ENCODE results near the gene TTLL7. TPM values are rescaled to one million over a fixed set of nuclear protein-coding genes. Genes with fewer than 3 reads are reported as not detected.

The TTLL7 gene
- total RNA-seq, 1 donor from 2014 or later: 117 TPM

GRCh38 chr1:83929184-83929583 lies 69.7 kb downstream of the TTLL7 start:
- TF ChIP-seq, protein P1, sequence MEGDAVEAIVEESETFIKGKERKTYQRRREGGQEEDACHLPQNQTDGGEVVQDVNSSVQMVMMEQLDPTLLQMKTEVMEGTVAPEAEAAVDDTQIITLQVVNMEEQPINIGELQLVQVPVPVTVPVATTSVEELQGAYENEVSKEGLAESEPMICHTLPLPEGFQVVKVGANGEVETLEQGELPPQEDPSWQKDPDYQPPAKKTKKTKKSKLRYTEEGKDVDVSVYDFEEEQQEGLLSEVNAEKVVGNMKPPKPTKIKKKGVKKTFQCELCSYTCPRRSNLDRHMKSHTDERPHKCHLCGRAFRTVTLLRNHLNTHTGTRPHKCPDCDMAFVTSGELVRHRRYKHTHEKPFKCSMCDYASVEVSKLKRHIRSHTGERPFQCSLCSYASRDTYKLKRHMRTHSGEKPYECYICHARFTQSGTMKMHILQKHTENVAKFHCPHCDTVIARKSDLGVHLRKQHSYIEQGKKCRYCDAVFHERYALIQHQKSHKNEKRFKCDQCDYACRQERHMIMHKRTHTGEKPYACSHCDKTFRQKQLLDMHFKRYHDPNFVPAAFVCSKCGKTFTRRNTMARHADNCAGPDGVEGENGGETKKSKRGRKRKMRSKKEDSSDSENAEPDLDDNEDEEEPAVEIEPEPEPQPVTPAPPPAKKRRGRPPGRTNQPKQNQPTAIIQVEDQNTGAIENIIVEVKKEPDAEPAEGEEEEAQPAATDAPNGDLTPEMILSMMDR (IDR thresholded peaks at IDR 0.05; ENCODE audit: unreplicated experiment): no peak
- no peak overlapping the region for H3K4me3 Mint-ChIP-seq (ENCODE audit: low read depth)
- H3K27ac Mint-ChIP-seq: no peak overlapping the region
- H3K27me3 Mint-ChIP-seq: no peaks in the 10 kb centered on the region
- H3K9me3 Mint-ChIP-seq (ENCODE audit: low read depth): no peaks in the 10 kb centered on the region
- DNase-seq (ENCODE audit: low spot score, unreplicated experiment): no peak
- H3K36me3 Mint-ChIP-seq (ENCODE audit: insufficient read depth): peaks cover 18% of the 10 kb centered on the region
- peaks cover 24% of the 10 kb centered on the region for H3K4me1 Mint-ChIP-seq (ENCODE audit: low read depth)

DNA sequence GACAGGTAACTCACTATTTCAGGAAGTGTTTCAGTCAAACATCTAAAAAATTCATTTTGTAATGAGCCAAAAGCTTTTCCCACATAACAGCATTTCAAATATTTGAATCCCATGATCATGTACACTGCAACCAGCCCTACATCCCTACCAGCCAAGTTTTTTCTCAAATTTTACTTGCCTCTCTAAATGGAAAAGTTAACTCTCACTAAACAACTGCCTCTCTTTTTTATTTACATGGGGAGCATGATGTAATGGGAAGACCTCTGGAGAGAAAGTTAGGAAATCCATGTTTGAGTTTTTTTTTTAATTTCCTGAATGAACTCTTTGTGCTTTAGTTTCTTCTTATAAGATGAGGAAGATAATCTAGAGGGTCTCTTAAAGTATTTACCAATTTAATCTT lies 70.5 kb downstream of the TTLL7 start:
- H3K9me3 Mint-ChIP-seq (ENCODE audit: low read depth): no peaks in the 10 kb centered on the region

DNA sequence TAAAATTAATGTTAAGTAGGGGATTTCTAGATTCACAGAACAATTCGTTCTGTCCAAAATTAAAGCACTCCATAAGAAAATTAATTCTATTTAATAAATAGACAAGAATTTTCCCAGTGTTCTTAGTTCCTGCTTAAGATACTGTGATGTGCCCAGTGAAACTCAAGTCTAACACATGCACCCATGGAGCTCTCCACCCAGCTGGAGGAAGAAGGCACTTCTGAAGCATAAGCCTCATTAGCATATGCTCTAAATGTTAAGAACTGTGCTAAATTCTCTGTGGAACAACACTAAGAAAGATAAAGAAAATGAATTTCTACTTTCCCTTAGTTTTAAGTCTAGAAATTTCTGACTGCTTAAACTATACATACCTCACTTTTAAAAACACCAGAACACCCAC lies 71.2 kb downstream of the TTLL7 start:
- H3K27me3 Mint-ChIP-seq: no peaks in the 10 kb centered on the region
- DNase-seq (ENCODE audit: low spot score, unreplicated experiment): no peak
- H3K27ac Mint-ChIP-seq: no peak overlapping the region
- peaks cover 20% of the 10 kb centered on the region for H3K4me1 Mint-ChIP-seq (ENCODE audit: low read depth)
- TF ChIP-seq, protein P1 (IDR thresholded peaks at IDR 0.05; ENCODE audit: unreplicated experiment): no peak
- no peaks in the 10 kb centered on the region for H3K9me3 Mint-ChIP-seq (ENCODE audit: low read depth)
- peaks cover 18% of the 10 kb centered on the region for H3K36me3 Mint-ChIP-seq (ENCODE audit: insufficient read depth)
- no peak overlapping the region for H3K4me3 Mint-ChIP-seq (ENCODE audit: low read depth)

More for the DNA sequence above, 70.5 kb downstream of the TTLL7 start:
- Mint-ChIP-seq H3K36me3 (ENCODE audit: insufficient read depth) (peaks cover 20% of the 10 kb centered on the region), H3K4me1 (ENCODE audit: low read depth) (peaks cover 20% of the 10 kb centered on the region), H3K4me3 (ENCODE audit: low read depth) (no peak overlapping the region), H3K27me3 (no peaks in the 10 kb centered on the region), H3K27ac (peak overlapping the region; percentile 71)
- TF ChIP-seq, protein P1 (IDR thresholded peaks at IDR 0.05; ENCODE audit: unreplicated experiment): no peak
- no peak for DNase-seq (ENCODE audit: low spot score, unreplicated experiment)

- peaks cover 19% of the 10 kb centered on the region for H3K36me3 Mint-ChIP-seq (ENCODE audit: insufficient read depth)
- no peak for DNase-seq (ENCODE audit: low spot score, unreplicated experiment)
- no peak overlapping the region for H3K4me3 Mint-ChIP-seq (ENCODE audit: low read depth)
- no peak overlapping the region for H3K27ac Mint-ChIP-seq
- no peaks in the 10 kb centered on the region for H3K27me3 Mint-ChIP-seq
- H3K9me3 Mint-ChIP-seq (ENCODE audit: low read depth): no peaks in the 10 kb centered on the region
- H3K4me1 Mint-ChIP-seq (ENCODE audit: low read depth): peaks cover 14% of the 10 kb centered on the region
- TF ChIP-seq, protein P1 (IDR thresholded peaks at IDR 0.05; ENCODE audit: unreplicated experiment): no peak
Observed at GRCh38 chr1:83927061-83927460, 71.9 kb downstream of the TTLL7 start.

GRCh38 chr1:83923553-83923952 lies 75.4 kb downstream of the TTLL7 start:
- TF ChIP-seq, protein P1 (IDR thresholded peaks at IDR 0.05; ENCODE audit: unreplicated experiment): no peak
- Mint-ChIP-seq H3K4me1 (ENCODE audit: low read depth) (peaks cover 8% of the 10 kb centered on the region), H3K27ac (no peak overlapping the region), H3K36me3 (ENCODE audit: insufficient read depth) (peaks cover 36% of the 10 kb centered on the region), H3K27me3 (no peaks in the 10 kb centered on the region), H3K4me3 (ENCODE audit: low read depth) (no peak overlapping the region), H3K9me3 (ENCODE audit: low read depth) (no peaks in the 10 kb centered on the region)
- DNase-seq (ENCODE audit: low spot score, unreplicated experiment): no peak
